H9 (cell line): Measurements from ENCODE around the gene CABLES1. TPM values are rescaled to one million over a fixed set of nuclear protein-coding genes. Genes with fewer than 3 reads are reported as not detected.

Experiments used
- DNase-seq: peaks from one replicate; pipeline ENCODE4 v3.0.0-alpha.2; 2017
- H2AFZ ChIP-seq: one replicate; pipeline ENCODE4 v1.6.1; 2013; ENCODE audit warnings: mild to moderate bottlenecking, low read length, control low read depth, moderate library complexity
- H2AK5ac ChIP-seq: 2 replicates; pipeline ENCODE4 v1.6.1; 2013; ENCODE audit warnings: low read length, control low read depth, mixed read lengths; ENCODE audit not compliant: insufficient read length
- H2BK120ac ChIP-seq: one replicate; pipeline ENCODE4 v1.6.1; 2013; ENCODE audit warnings: low read depth, mild to moderate bottlenecking, low read length, control low read depth, inconsistent platforms; ENCODE audit not compliant: poor library complexity, severe bottlenecking
- H2BK12ac ChIP-seq: 2 replicates; pipeline ENCODE4 v1.6.1; 2013; ENCODE audit warnings: low read length, control low read depth, mixed read lengths, low read depth; ENCODE audit not compliant: insufficient read length
- H2BK15ac ChIP-seq: 2 replicates; pipeline ENCODE4 v1.6.1; 2013; ENCODE audit warnings: low read depth, low read length, control low read depth
- H2BK20ac ChIP-seq: one replicate; pipeline ENCODE4 v1.6.1; 2013; ENCODE audit warnings: low read depth, mild to moderate bottlenecking, low read length, control low read depth, inconsistent platforms; ENCODE audit not compliant: poor library complexity, severe bottlenecking
- H2BK5ac ChIP-seq: 2 replicates; pipeline ENCODE4 v1.6.1; 2013; ENCODE audit warnings: low read length, control low read depth, mixed read lengths; ENCODE audit not compliant: insufficient read length
- H3K14ac ChIP-seq: 2 replicates; pipeline ENCODE4 v1.6.1; 2013; ENCODE audit warnings: low read length, control low read depth; ENCODE audit not compliant: insufficient read depth
- H3K18ac ChIP-seq: 2 replicates; pipeline ENCODE4 v1.6.1; 2013; ENCODE audit warnings: low read depth, mild to moderate bottlenecking, mixed read lengths, low read length, control low read depth; ENCODE audit not compliant: insufficient read length
- H3K23ac ChIP-seq: 2 replicates; pipeline ENCODE4 v1.6.1; 2013; ENCODE audit warnings: low read length, control low read depth, mixed read lengths, low read depth; ENCODE audit not compliant: insufficient read length
- H3K23me2 ChIP-seq: 2 replicates; pipeline ENCODE4 v1.6.1; 2013; ENCODE audit warnings: low read depth, mild to moderate bottlenecking, mixed read lengths, low read length, control low read depth; ENCODE audit not compliant: insufficient read length, poor library complexity, severe bottlenecking
- H3K27ac ChIP-seq: 2 replicates; pipeline ENCODE4 v1.5.1; 2013; ENCODE audit warnings: low read length, control low read depth, mixed read lengths, low read depth; ENCODE audit not compliant: insufficient read length
- H3K27me3 ChIP-seq: 2 replicates; pipeline ENCODE4 v1.6.1; 2013; ENCODE audit warnings: low read length, control low read depth, inconsistent platforms; ENCODE audit not compliant: insufficient read depth
- H3K4ac ChIP-seq: 2 replicates; pipeline ENCODE4 v1.6.1; 2013; ENCODE audit warnings: low read depth, mild to moderate bottlenecking, control low read depth, inconsistent platforms, low read length, moderate library complexity
- H3K4me1 ChIP-seq: 2 replicates; pipeline ENCODE4 v1.6.1; 2013; ENCODE audit warnings: low read length, control low read depth, inconsistent platforms; ENCODE audit not compliant: insufficient read depth
- H3K4me2 ChIP-seq: 2 replicates; pipeline ENCODE4 v1.6.1; 2013; ENCODE audit warnings: low read length, control low read depth, mixed read lengths; ENCODE audit not compliant: insufficient read length, insufficient read depth
- H3K56ac ChIP-seq: 2 replicates; pipeline ENCODE4 v1.6.1; 2013; ENCODE audit warnings: low read depth, mild to moderate bottlenecking, mixed read lengths, low read length, control low read depth; ENCODE audit not compliant: insufficient read length
- H3K79me1 ChIP-seq: 2 replicates; pipeline ENCODE4 v1.6.1; 2013; ENCODE audit warnings: low read depth, mild to moderate bottlenecking, moderate library complexity, low read length, control low read depth, inconsistent platforms; ENCODE audit not compliant: insufficient read depth, poor library complexity, severe bottlenecking
- H3K79me2 ChIP-seq: 2 replicates; pipeline ENCODE4 v1.6.1; 2013; ENCODE audit warnings: low read length, control low read depth, inconsistent platforms; ENCODE audit not compliant: insufficient read depth
- H3K9ac ChIP-seq: 2 replicates; pipeline ENCODE4 v1.6.1; 2013; ENCODE audit warnings: low read length, control low read depth, mixed read lengths; ENCODE audit not compliant: insufficient read length; ENCODE audit errors: extremely low read depth
- H3K9me3 ChIP-seq: one replicate; pipeline ENCODE4 v1.6.1; 2013; ENCODE audit warnings: low read depth, low read length, inconsistent platforms; ENCODE audit not compliant: control insufficient read depth
- H3T11ph ChIP-seq: one replicate; pipeline ENCODE4 v1.6.1; 2013; ENCODE audit warnings: mild to moderate bottlenecking, low read length, control low read depth, inconsistent platforms
- H4K20me1 ChIP-seq: one replicate; pipeline ENCODE4 v1.6.1; 2013; ENCODE audit not compliant: control insufficient read depth, insufficient read length, insufficient read depth
- H4K5ac ChIP-seq: 2 replicates; pipeline ENCODE4 v1.6.1; 2013; ENCODE audit warnings: low read depth, mild to moderate bottlenecking, mixed read lengths, low read length, control low read depth; ENCODE audit not compliant: insufficient read length
- H4K8ac ChIP-seq: replicated peaks from 2 replicates; pipeline ENCODE4 v1.6.1; 2013; ENCODE audit warnings: low read length, control low read depth, mixed read lengths, low read depth; ENCODE audit not compliant: insufficient read length
- H4K91ac ChIP-seq: 2 replicates; pipeline ENCODE4 v1.6.1; 2013; ENCODE audit warnings: low read depth, mild to moderate bottlenecking, moderate library complexity, mixed read lengths, low read length, control low read depth; ENCODE audit not compliant: insufficient read length
- H3K27ac Mint-ChIP-seq, 3 experiments: 2 replicates in 2 of 3; 3 replicates in 1 of 3; pipeline ENCODE4 v1.8.0; 2020 to 2021; ENCODE audit warnings: mixed read lengths in 3 of 3, mild to moderate bottlenecking in 1 of 3, moderate library complexity in 1 of 3
- H3K27me3 Mint-ChIP-seq: 2 replicates; pipeline ENCODE4 v1.8.0; 2021; ENCODE audit warnings: low read depth, mild to moderate bottlenecking, moderate library complexity, mixed read lengths
- H3K36me3 Mint-ChIP-seq, 3 experiments: 2 replicates in 2 of 3; 3 replicates in 1 of 3; pipeline ENCODE4 v1.8.0; 2020 to 2021; ENCODE audit warnings: low read depth in 3 of 3, mixed read lengths in 3 of 3; ENCODE audit not compliant: insufficient read depth in 1 of 3
- H3K4me1 Mint-ChIP-seq, 2 experiments: 2 replicates each; pipeline ENCODE4 v1.8.0; 2020; ENCODE audit warnings: mixed read lengths in 2 of 2
- H3K4me3 Mint-ChIP-seq, 2 experiments: 2 replicates in 1 of 2; 3 replicates in 1 of 2; pipeline ENCODE4 v1.8.0; 2020 to 2021; ENCODE audit warnings: mild to moderate bottlenecking in 2 of 2, mixed read lengths in 2 of 2, moderate library complexity in 1 of 2
- H3K9me3 Mint-ChIP-seq, 2 experiments: 2 replicates in 1 of 2; 3 replicates in 1 of 2; pipeline ENCODE4 v1.8.0; 2020; ENCODE audit warnings: mild to moderate bottlenecking in 2 of 2, mixed read lengths in 2 of 2, moderate library complexity in 1 of 2
- WGBS: extraction: QIAGEN DNeasy Blood & Tissue Kit; methylation state at CpG from one replicate; pipeline ENCODE4 v1.1.7; 2013; ENCODE audit warnings: missing lambda C conversion rate, low lambda C conversion rate, mixed read lengths; ENCODE audit not compliant: insufficient read length; ENCODE audit errors: extremely low coverage; 5-methylcytosine and 5-hydroxymethylcytosine counted together
- total RNA-seq: library from RNA; stranded (reverse); gene quantifications from 2 replicates; pipeline ENCODE4 v1.2.1, GENCODE V29; 2021
- TF ChIP-seq, protein P1 (sequence below): fragments of 200-600 bp; sonication (generic); conservative IDR thresholded peaks from 3 replicates; pipeline ENCODE4 v1.8.0; 2021; ENCODE audit warnings: antibody characterized with exemption, mild to moderate bottlenecking

Gene CABLES1
- total RNA-seq, 1 experiment from 2014 or later = 27.1 TPM

DNA sequence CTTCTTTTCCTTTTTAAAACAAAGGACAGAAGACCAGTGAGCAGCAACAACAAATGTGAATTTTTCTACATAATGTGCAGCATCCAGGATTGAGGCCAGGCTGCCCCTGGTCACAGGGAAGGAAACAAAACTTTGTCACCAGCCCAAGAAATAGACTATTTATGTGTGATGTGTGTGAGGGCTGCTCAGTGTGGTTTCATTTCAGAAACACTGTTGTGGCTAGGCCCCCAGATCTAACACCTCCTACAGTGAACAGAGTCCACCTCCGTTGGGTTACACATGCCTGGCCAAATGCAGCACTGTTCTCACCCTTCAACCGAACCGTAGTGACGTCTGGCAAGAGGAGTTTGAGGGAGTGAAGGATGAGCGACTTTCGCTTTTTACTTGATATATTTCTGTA is 171.5 kb downstream of the CABLES1 start:
- no peak overlapping the region for H2AFZ ChIP-seq
- H3K9ac ChIP-seq = no peak overlapping the region
- H4K91ac ChIP-seq = no peak overlapping the region
- no peak overlapping the region for H3K56ac ChIP-seq
- Mint-ChIP-seq H3K4me1 (peaks cover 28 to 30% of the 10 kb centered on the region in 2 experiments), H3K27ac (no peak overlapping the region), H3K36me3 (peaks cover 0 to 3% (median 2%) of the 10 kb centered on the region in 3 experiments; a peak in 2 of 7 replicates), H3K27me3 (no peaks in the 10 kb centered on the region), H3K4me3 (no peak overlapping the region), H3K9me3 (no peaks in the 10 kb centered on the region)
- H3K14ac ChIP-seq = no peak overlapping the region
- no CpG with 5 or more reads among the region's 6 CpGs for WGBS
- H4K5ac ChIP-seq = no peak overlapping the region
- no peak overlapping the region for H2BK20ac ChIP-seq
- H3T11ph ChIP-seq = no peak overlapping the region
- no peak overlapping the region for H2AK5ac ChIP-seq
- no peak overlapping the region for H3K27ac ChIP-seq
- no peak overlapping the region for H2BK5ac ChIP-seq
- H2BK120ac ChIP-seq = no peak overlapping the region
- TF ChIP-seq, protein P1, sequence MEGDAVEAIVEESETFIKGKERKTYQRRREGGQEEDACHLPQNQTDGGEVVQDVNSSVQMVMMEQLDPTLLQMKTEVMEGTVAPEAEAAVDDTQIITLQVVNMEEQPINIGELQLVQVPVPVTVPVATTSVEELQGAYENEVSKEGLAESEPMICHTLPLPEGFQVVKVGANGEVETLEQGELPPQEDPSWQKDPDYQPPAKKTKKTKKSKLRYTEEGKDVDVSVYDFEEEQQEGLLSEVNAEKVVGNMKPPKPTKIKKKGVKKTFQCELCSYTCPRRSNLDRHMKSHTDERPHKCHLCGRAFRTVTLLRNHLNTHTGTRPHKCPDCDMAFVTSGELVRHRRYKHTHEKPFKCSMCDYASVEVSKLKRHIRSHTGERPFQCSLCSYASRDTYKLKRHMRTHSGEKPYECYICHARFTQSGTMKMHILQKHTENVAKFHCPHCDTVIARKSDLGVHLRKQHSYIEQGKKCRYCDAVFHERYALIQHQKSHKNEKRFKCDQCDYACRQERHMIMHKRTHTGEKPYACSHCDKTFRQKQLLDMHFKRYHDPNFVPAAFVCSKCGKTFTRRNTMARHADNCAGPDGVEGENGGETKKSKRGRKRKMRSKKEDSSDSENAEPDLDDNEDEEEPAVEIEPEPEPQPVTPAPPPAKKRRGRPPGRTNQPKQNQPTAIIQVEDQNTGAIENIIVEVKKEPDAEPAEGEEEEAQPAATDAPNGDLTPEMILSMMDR = no peak
- H3K4me2 ChIP-seq = no peak overlapping the region
- no peaks in the 10 kb centered on the region for H3K9me3 ChIP-seq
- H3K27me3 ChIP-seq = no peaks in the 10 kb centered on the region; the same call in 1 of the 2 replicates
- DNase-seq = no peak
- H3K23ac ChIP-seq = no peak overlapping the region
- H2BK15ac ChIP-seq = 0 out of 2 replicates have a peak overlapping the region, but pooled peaks have one; percentile 20
- no peaks in the 10 kb centered on the region for H4K20me1 ChIP-seq
- no peaks in the 10 kb centered on the region for H3K23me2 ChIP-seq
- H3K18ac ChIP-seq = no peak overlapping the region
- H3K79me2 ChIP-seq = no peaks in the 10 kb centered on the region
- no peaks in the 10 kb centered on the region for H3K79me1 ChIP-seq
- H2BK12ac ChIP-seq = peak overlapping the region; percentile 50
- H4K8ac ChIP-seq = no peak overlapping the region
- no peaks in the 10 kb centered on the region; the same call in 1 of the 2 replicates for H3K4me1 ChIP-seq
- H3K4ac ChIP-seq = no peak overlapping the region
